GM12878 (cell line): ENCODE data around the gene ABCA2. TPM values are rescaled to one million over a fixed set of nuclear protein-coding genes. Genes with fewer than 3 reads are reported as not detected.
A peak's percentile ranks its signal among the peaks of the same experiment; 100 is the strongest.

ENCODE experiments used
- BCL3 ChIP-seq: IDR thresholded peaks from 2 replicates; pipeline ENCODE4 v1.6.1; 2011; ENCODE audit warnings: borderline replicate concordance, low read depth, mild to moderate bottlenecking, moderate library complexity, low read length; ENCODE audit not compliant: insufficient read depth, poor library complexity, severe bottlenecking
- CBX3 ChIP-seq: fragments of 200-600 bp; sonication (generic); IDR thresholded peaks from 2 replicates; pipeline ENCODE4 v1.6.1; 2016; ENCODE audit warnings: low read depth, borderline replicate concordance
- CHD1 ChIP-seq: IDR thresholded peaks from 2 replicates; pipeline ENCODE4 v1.6.1; 2012; ENCODE audit warnings: low read depth, low read length, improper control_type of control experiment
- EZH2 ChIP-seq: IDR thresholded peaks from 2 replicates; pipeline ENCODE4 v1.6.1; 2012; ENCODE audit warnings: low read depth, mild to moderate bottlenecking, control low read depth, inconsistent platforms, low read length, borderline replicate concordance; ENCODE audit not compliant: control insufficient read depth
- HDAC6 ChIP-seq: fragments of 200-600 bp; sonication (generic); IDR thresholded peaks from one replicate; pipeline ENCODE4 v1.8.0; 2017; ENCODE audit warnings: antibody characterized with exemption; ENCODE audit not compliant: unreplicated experiment
- HDGF ChIP-seq: fragments of 450-650 bp; IDR thresholded peaks from 2 replicates; pipeline ENCODE4 v1.6.1; 2016; ENCODE audit warnings: antibody characterized with exemption
- HSF1 ChIP-seq: fragments of 150-350 bp; IDR thresholded peaks from 2 replicates; pipeline ENCODE4 v1.6.1; 2014; ENCODE audit warnings: mild to moderate bottlenecking, low read depth, low read length
- MTA2 ChIP-seq: fragments of 450-650 bp; IDR thresholded peaks from 2 replicates; pipeline ENCODE4 v1.6.1; 2016; ENCODE audit warnings: low read depth, mild to moderate bottlenecking, moderate library complexity
- NBN ChIP-seq: fragments of 450-650 bp; IDR thresholded peaks from 2 replicates; pipeline ENCODE4 v1.6.1; 2016
- NR2C1 ChIP-seq: fragments of 450-650 bp; IDR thresholded peaks from 2 replicates; pipeline ENCODE4 v1.6.1; 2017; ENCODE audit warnings: antibody characterized with exemption, mild to moderate bottlenecking, moderate library complexity
- POLR2A ChIP-seq: IDR thresholded peaks from 2 replicates; pipeline ENCODE4 v1.6.1; 2011; ENCODE audit warnings: low read depth, mild to moderate bottlenecking, low read length
- RUNX3 ChIP-seq: IDR thresholded peaks from 2 replicates; pipeline ENCODE4 v1.6.1; 2012; ENCODE audit warnings: low read length, inconsistent platforms
- SIN3A ChIP-seq: IDR thresholded peaks from 2 replicates; pipeline ENCODE4 v1.6.1; 2012; ENCODE audit warnings: low read depth, low read length, improper control_type of control experiment
- SIX5 ChIP-seq: IDR thresholded peaks from 2 replicates; pipeline ENCODE4 v1.6.1; 2011; ENCODE audit warnings: mild to moderate bottlenecking, low read depth, low read length, moderate library complexity; ENCODE audit not compliant: severe bottlenecking
- SMC3 ChIP-seq: IDR thresholded peaks from 2 replicates; pipeline ENCODE4 v1.6.1; 2011; ENCODE audit warnings: low read length, improper control_type of control experiment, borderline replicate concordance
- SRF ChIP-seq, 2 experiments: IDR thresholded peaks; 2 replicates each; pipeline ENCODE4 v1.6.1; 2011; ENCODE audit warnings: low read depth in 2 of 2, low read length in 2 of 2, mild to moderate bottlenecking in 1 of 2, moderate library complexity in 1 of 2
- USF1 ChIP-seq: IDR thresholded peaks from 2 replicates; pipeline ENCODE4 v1.6.1; 2011; ENCODE audit warnings: borderline replicate concordance, low read depth, mild to moderate bottlenecking, moderate library complexity, mixed read lengths, low read length; ENCODE audit not compliant: insufficient read depth; ENCODE audit errors: extremely low read length
- ZBTB11 ChIP-seq: fragments of 450-650 bp; formaldehyde crosslinking; IDR thresholded peaks from 2 replicates; pipeline ENCODE4 v1.5.0; 2022; ENCODE audit warnings: mild to moderate bottlenecking, missing genetic modification characterization
- ZNF274 ChIP-seq: IDR thresholded peaks from one replicate; pipeline ENCODE4 v1.8.0; 2011; ENCODE audit not compliant: insufficient read length, insufficient read depth
- polyA plus RNA-seq, 11 experiments: library from polyadenylated mRNA; depleted of rRNA in 4 of 11; unstranded in 6 of 11; stranded (reverse) in 5 of 11; fragments of >200 nt; fragmentation: Nextera tagmentation in 4 of 11; fragmentation: Illumina TruSeq in 1 of 11; extraction: Ambion mirVana in 4 of 11; extraction: Trizol in 1 of 11; gene quantifications; 1 replicate in 1 of 11; 2 replicates in 10 of 11; pipeline versions ENCODE4 v1.2.1 to v1.2.3, GENCODE V29; 2011 to 2016; ENCODE audit warnings: inconsistent platforms in 2 of 11, missing spikeins in 2 of 11, low read depth in 1 of 11
- total RNA-seq, 4 experiments: library from RNA; depleted of rRNA in 3 of 4; stranded (reverse); fragments of >200 nt in 3 of 4; fragmentation: Illumina TruSeq in 1 of 4; extraction: Trizol in 1 of 4; gene quantifications; 2 replicates each; pipeline versions ENCODE4 v1.2.1 to v1.2.3, GENCODE V29; 2013 to 2021

ABCA2 gene
- total and polyA plus RNA-seq, 10 of the 15 experiments (the other 5 are each of a cell fraction or from before 2014, with no cell fraction given): 0.13 to 2.6 (median 0.71) TPM; not detected in 2

GRCh38 chr9:137034709-137035506, 6.9 kb upstream of the ABCA2 start (continued):
- TF ChIP-seq HDGF: 0 out of 2 replicates have a peak, but pooled peaks have one; percentile 57
- no peak for TF ChIP-seq USF1
- TF ChIP-seq NR2C1: no peak
- TF ChIP-seq CHD1: no peak
- peak; percentile 43; the same call in 1 of the 2 replicates for TF ChIP-seq RUNX3
- TF ChIP-seq SRF (IDR thresholded peaks at IDR 0.05; ENCODE audit: low read depth in 2 of 2, low read length in 2 of 2): no peak
- no peak for TF ChIP-seq HDAC6
- TF ChIP-seq ZBTB11: no peak
- no peak for TF ChIP-seq EZH2
- no peak for TF ChIP-seq CBX3
- peak; percentile 67; the same call in 1 of the 2 replicates for TF ChIP-seq MTA2
- TF ChIP-seq POLR2A: no peak
- TF ChIP-seq SIX5: no peak
- TF ChIP-seq SMC3: peak; percentile 98
- TF ChIP-seq HSF1: no peak
- no peak for TF ChIP-seq SIN3A
- TF ChIP-seq ZNF274: no peak
- peak; percentile 56 for TF ChIP-seq BCL3
- peak; percentile 71; the same call in 1 of the 2 replicates for TF ChIP-seq NBN
